HG03342 (cell line): ENCODE results near the gene ANKEF1.

Experiments used
- ATAC-seq: cut with Tn5 transposase; IDR thresholded peaks from one replicate; pipeline ENCODE4 v1.9.1; 2021; ENCODE audit warnings: mild to moderate bottlenecking, moderate library complexity; ENCODE audit not compliant: unreplicated experiment

Gene ANKEF1

GRCh38 chr20:10034717-10035571 lies at the start of gene ANKEF1:
TSS of gene ANKEF1 (plus strand) at chr20:10034987. CDS start at chr20:10038302, 3,315 bp downstream.
- peak; percentile 92 for ATAC-seq

GRCh38 chr20:9985281-9985680 lies 49.5 kb upstream of the ANKEF1 start:
- ATAC-seq: no peak

GRCh38 chr20:9985773-9986172 lies 49.0 kb upstream of the ANKEF1 start:
- ATAC-seq: no peak

- ATAC-seq: no peak
These were observed 45.6 kb upstream of the ANKEF1 start for GRCh38 chr20:9989066-9989724.

GRCh38 chr20:9993137-9993536 lies 41.6 kb upstream of the ANKEF1 start:
- no peak for ATAC-seq

GRCh38 chr20:9994676-9995075 lies 40.1 kb upstream of the ANKEF1 start:
- ATAC-seq: no peak

GRCh38 chr20:9995510-9996272 lies 39.1 kb upstream of the ANKEF1 start:
- no peak for ATAC-seq

GRCh38 chr20:9996944-9997343 lies 37.8 kb upstream of the ANKEF1 start:
- no peak for ATAC-seq

GRCh38 chr20:9999645-10000044 lies 35.1 kb upstream of the ANKEF1 start:
- ATAC-seq: no peak

- no peak for ATAC-seq
These were observed 31.9 kb upstream of the ANKEF1 start for GRCh38 chr20:10002866-10003265.

- ATAC-seq: no peak
These were observed 29.9 kb upstream of the ANKEF1 start for GRCh38 chr20:10004900-10005299.

- ATAC-seq: no peak
These were observed 28.9 kb upstream of the ANKEF1 start for GRCh38 chr20:10005885-10006284.

GRCh38 chr20:10006447-10007090 lies 28.2 kb upstream of the ANKEF1 start:
- ATAC-seq: no peak

- ATAC-seq: no peak
These were observed 27.6 kb upstream of the ANKEF1 start for GRCh38 chr20:10007158-10007557.

GRCh38 chr20:10007747-10008146 lies 27.0 kb upstream of the ANKEF1 start:
- no peak for ATAC-seq

- no peak for ATAC-seq
These were observed 22.3 kb upstream of the ANKEF1 start for GRCh38 chr20:10012464-10012863.

- no peak for ATAC-seq
These were observed 20.4 kb upstream of the ANKEF1 start for GRCh38 chr20:10014431-10014830.

GRCh38 chr20:10020937-10021336 lies 13.8 kb upstream of the ANKEF1 start:
- no peak for ATAC-seq

- no peak for ATAC-seq
These were observed 12.2 kb upstream of the ANKEF1 start for GRCh38 chr20:10022625-10023024.

GRCh38 chr20:10023911-10024310 lies 10.9 kb upstream of the ANKEF1 start:
- ATAC-seq: no peak
